ENCODE data around the gene GADD45G. TPM values are rescaled to one million over a fixed set of nuclear protein-coding genes. Genes with fewer than 3 reads are reported as not detected.

GADD45G gene, protein sequence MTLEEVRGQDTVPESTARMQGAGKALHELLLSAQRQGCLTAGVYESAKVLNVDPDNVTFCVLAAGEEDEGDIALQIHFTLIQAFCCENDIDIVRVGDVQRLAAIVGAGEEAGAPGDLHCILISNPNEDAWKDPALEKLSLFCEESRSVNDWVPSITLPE
- total RNA-seq: 1.4 and 1.9 TPM in 2 replicates

GRCh38 chr9:89604729-89605464, at the start of gene GADD45G:
GADD45G (plus strand) TSS chr9:89605012; CDS start chr9:89605122, 110 bp downstream.

Other genes starting within 250 kb of the GADD45G start
- gene SEMA4D, start 106.9 kb upstream of the GADD45G start, total RNA-seq: 0.16 TPM in 1 of 2 replicates, not detected in the other